GM12801 (cell line): ENCODE data around the gene ECE1.

ENCODE experiments used
- CTCF ChIP-seq: IDR thresholded peaks from one replicate; pipeline ENCODE4 v1.5.1; 2011; ENCODE audit warnings: control low read depth; ENCODE audit not compliant: insufficient read length; ENCODE audit errors: extremely low read depth

Gene ECE1

DNA sequence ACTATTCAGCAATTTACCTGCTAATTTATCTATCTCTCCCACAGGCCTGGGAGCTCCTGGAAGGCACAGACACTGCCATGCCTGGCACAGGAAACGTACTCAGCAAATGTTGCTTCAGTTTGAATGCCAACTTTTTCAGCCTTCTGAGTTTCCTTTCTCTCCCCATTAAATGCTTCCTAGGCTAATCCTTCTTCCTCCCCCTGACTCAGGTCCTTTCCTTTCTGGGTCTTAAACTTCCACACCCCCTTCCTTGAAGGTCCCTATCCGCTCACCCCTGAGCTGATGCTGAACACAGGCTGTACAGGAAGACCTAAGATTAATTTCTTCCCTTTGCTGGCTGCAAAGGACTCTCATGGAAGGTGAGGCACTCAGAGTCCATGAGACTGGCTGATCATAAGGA, 40.3 kb upstream of the ECE1 start:
- no peak for TF ChIP-seq CTCF

DNA sequence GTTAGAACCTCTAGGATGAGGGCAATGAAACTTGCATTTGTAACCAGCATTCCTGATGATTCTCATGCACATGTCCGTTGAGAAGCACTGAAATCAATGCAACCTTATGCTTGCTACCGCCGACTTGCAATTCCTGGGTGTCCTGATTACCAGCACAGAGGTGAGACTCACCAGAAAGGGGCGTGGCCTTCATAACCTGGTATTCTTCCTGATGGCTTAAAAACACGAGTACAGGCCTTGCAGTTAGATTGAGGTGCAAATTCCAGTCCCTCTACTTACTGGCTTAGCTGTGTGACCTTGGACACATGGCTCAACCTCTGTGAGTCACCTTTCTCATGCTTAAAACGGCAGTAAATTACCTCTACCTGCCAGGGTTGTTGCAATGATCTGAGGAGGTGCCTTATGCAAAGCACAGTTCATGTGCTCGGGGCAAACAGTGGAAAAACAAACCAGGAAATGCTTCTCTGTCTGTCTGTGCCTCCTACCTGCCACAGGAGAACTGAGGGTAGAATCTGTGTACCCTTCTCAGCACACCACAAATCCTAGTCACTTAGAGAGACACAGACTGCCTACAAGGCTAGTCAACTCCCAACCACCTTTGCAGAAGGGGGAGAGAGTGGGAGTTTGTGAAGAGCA, 39.1 kb upstream of the ECE1 start:
- no peak for TF ChIP-seq CTCF

- no peak for TF ChIP-seq CTCF
Measured at GRCh38 chr1:21327566-21328323, 37.5 kb upstream of the ECE1 start.

DNA sequence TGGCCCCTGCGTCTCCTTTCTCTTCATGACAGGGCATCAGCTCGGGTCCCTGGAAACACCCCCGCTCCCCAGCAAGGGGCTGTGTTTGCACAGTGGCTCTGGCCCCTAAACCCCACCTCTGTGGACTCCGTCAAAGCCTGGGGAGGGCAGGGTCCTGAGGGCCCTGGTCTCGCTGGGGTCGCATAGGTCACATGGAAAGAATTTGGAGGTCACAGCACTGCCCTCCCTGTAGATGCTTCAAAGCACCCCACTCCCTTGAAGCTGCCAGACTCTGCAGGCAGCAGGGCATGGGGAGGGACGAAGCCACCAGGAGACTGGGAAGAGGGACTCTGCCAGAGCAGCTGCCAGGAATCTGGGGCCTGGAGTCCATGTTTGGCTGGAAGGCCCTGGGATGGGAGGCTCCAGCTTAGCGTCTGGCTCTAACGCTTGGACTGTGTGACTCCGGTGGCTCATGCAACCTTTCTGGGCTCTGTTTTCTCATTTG, 36.6 kb upstream of the ECE1 start:
- TF ChIP-seq CTCF, result no peak

DNA sequence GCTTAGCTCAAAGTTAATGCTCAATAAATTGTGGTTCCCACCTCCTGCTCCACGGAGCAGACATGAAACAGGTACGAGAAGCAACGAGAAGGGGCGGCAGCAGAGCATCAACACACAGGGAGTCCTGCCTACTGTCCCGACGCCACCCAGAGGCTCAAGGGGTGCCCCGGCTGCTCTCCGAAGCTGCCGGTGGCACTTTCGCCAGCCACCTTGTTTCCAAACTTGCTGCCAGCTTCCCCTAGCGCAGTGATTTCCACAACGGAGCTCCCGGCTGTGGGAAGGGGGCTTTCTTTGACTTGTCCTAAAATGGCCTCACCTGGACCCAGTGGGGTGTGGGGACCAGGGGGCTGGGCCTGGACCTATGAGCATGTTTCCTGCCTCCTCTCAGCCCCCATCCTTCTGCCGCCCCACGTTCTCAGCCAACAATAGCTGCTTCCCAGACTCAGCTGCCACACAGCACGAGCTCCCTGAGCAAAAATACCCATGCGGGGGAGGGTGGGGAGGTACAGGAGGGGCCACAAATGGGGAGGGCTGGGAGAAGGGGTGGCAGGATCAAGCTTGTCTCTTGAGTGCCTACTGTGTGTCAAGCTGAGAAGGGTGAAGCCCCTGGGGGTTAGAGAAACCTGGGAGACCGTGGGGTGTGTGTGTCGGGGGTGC, 35.6 kb upstream of the ECE1 start:
- no peak for TF ChIP-seq CTCF

- TF ChIP-seq CTCF, result no peak
Measured at GRCh38 chr1:21325231-21325718, 35.0 kb upstream of the ECE1 start.
